KMS-11 (cell line): ENCODE data around the gene NUPR1.

Source experiments
- H2AFZ ChIP-seq: fragments of 200-600 bp; sonication (generic); 2 replicates; pipeline ENCODE4 v1.6.1; 2016; ENCODE audit warnings: antibody characterized with exemption, mixed run types, low read depth
- H3K27ac ChIP-seq: fragments of 200-600 bp; sonication (generic); 2 replicates; pipeline ENCODE4 v1.6.1; 2016; ENCODE audit warnings: mild to moderate bottlenecking, mixed run types
- H3K27me3 ChIP-seq: fragments of 200-600 bp; sonication (generic); 2 replicates; pipeline ENCODE4 v1.6.1; 2017; ENCODE audit warnings: mild to moderate bottlenecking, low read depth, mixed run types, moderate library complexity; ENCODE audit not compliant: insufficient read depth
- H3K36me3 ChIP-seq: fragments of 200-600 bp; sonication (generic); 2 replicates; pipeline ENCODE4 v1.6.1; 2017; ENCODE audit warnings: mild to moderate bottlenecking, mixed run types; ENCODE audit not compliant: insufficient read depth
- H3K4me1 ChIP-seq: fragments of 200-600 bp; sonication (generic); 2 replicates; pipeline ENCODE4 v1.6.1; 2016; ENCODE audit warnings: mild to moderate bottlenecking, low read depth, mixed run types; ENCODE audit not compliant: poor library complexity, severe bottlenecking
- H3K4me2 ChIP-seq: fragments of 200-600 bp; sonication (generic); 2 replicates; pipeline ENCODE4 v1.7.0; 2016; ENCODE audit warnings: mild to moderate bottlenecking, mixed run types
- H3K4me3 ChIP-seq: fragments of 200-600 bp; sonication (generic); IDR thresholded peaks from 2 replicates; pipeline ENCODE4 v1.6.1; 2017; ENCODE audit warnings: low read depth, low read length, mixed read lengths; ENCODE audit not compliant: insufficient read depth
- H3K79me2 ChIP-seq: fragments of 200-600 bp; sonication (generic); 2 replicates; pipeline ENCODE4 v1.6.1; 2016; ENCODE audit warnings: low read depth, mixed run types; ENCODE audit not compliant: insufficient read depth
- H3K9ac ChIP-seq: fragments of 200-600 bp; sonication (generic); 2 replicates; pipeline ENCODE4 v1.6.1; 2016; ENCODE audit warnings: mild to moderate bottlenecking, mixed run types
- H4K20me1 ChIP-seq: fragments of 200-600 bp; sonication (generic); 2 replicates; pipeline ENCODE4 v1.6.1; 2016; ENCODE audit warnings: mild to moderate bottlenecking, mixed run types; ENCODE audit not compliant: insufficient read depth
- TF ChIP-seq, protein P1 (sequence below): fragments of 200-600 bp; sonication (generic); conservative IDR thresholded peaks from 2 replicates; pipeline ENCODE4 v1.6.1; 2017; ENCODE audit warnings: low read depth, mild to moderate bottlenecking, antibody characterized with exemption, low read length, moderate library complexity, mixed read lengths

NUPR1 gene

DNA sequence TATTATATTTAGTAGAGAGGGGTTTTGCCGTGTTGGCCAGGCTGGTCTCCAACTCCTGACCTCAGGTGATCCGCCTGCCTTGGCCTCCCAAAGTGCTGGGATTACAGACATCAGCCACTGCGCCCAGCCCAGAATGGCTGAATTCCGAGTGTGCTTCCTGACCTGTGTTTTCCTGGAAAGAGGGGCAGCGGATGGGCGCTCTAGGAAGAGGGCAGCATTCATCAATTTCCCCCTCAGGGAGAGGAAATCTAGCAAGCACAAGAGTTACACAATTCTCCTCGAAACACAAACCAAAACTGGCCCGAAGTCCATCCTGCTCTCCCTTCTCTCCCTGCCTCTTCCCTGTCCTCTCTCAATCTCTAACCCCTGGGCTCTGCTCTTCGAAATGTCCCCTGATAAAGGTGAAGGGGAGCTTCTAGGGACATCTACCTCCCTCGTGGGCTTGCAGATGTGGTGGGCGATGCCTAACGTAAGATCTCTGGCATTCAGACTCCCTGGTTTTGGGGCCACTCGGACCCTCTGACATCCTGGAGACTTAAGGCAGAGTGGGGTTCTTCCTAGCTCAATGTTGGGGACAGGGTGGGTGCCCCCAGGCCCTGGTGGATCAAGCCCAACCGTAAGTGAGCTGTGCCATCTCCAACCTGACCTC lies 33.2 kb downstream of the NUPR1 start:
- TF ChIP-seq, protein P1, sequence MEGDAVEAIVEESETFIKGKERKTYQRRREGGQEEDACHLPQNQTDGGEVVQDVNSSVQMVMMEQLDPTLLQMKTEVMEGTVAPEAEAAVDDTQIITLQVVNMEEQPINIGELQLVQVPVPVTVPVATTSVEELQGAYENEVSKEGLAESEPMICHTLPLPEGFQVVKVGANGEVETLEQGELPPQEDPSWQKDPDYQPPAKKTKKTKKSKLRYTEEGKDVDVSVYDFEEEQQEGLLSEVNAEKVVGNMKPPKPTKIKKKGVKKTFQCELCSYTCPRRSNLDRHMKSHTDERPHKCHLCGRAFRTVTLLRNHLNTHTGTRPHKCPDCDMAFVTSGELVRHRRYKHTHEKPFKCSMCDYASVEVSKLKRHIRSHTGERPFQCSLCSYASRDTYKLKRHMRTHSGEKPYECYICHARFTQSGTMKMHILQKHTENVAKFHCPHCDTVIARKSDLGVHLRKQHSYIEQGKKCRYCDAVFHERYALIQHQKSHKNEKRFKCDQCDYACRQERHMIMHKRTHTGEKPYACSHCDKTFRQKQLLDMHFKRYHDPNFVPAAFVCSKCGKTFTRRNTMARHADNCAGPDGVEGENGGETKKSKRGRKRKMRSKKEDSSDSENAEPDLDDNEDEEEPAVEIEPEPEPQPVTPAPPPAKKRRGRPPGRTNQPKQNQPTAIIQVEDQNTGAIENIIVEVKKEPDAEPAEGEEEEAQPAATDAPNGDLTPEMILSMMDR, result no peak
- no peak overlapping the region for H2AFZ ChIP-seq
- no peak overlapping the region for H3K4me3 ChIP-seq
- no peak overlapping the region for H3K9ac ChIP-seq
- no peaks in the 10 kb centered on the region for H3K36me3 ChIP-seq
- no peak overlapping the region for H3K4me2 ChIP-seq
- H3K27ac ChIP-seq, result no peak overlapping the region
- peaks cover 19% of the 10 kb centered on the region for H3K4me1 ChIP-seq
- no peaks in the 10 kb centered on the region for H4K20me1 ChIP-seq
- no peaks in the 10 kb centered on the region for H3K79me2 ChIP-seq
- H3K27me3 ChIP-seq, result peaks cover 28% of the 10 kb centered on the region; the same call in 1 of the 2 replicates

DNA sequence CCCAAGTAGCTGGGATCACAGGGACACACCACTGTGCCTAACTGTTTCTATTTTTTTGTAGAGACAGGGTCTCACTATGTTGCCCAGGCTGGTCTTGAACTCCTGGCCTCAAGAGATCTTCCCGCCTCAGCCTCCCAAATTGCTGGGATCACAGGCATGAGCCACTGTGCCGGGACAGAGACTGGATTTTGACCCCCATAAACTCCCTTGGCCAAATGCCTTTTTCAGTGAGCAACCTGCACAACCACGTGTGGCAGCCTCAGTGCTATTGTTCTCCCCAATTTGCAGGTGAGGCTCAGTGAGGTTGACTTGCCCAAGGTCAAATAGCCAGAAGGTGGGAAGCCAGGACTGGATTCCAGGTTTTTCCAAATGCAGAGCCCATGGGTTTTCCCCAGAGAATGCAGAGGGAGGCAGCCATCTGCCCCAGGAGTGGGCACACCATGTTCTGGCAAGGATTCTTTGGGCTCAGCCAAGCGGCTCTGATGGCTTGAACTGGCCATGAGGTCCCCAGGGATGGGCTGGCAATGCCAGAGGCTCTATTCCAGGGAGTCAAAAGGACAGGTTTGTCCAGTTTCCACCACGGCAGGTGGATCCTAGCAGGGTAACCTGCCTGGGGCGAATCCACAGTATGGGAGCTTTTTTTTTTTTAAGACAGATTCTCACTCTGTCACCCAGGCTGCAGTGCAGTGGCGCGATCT lies 33.9 kb downstream of the NUPR1 start:
- Histone ChIP-seq H3K27ac (no peak overlapping the region), H3K4me1 (peaks cover 19% of the 10 kb centered on the region)

DNA sequence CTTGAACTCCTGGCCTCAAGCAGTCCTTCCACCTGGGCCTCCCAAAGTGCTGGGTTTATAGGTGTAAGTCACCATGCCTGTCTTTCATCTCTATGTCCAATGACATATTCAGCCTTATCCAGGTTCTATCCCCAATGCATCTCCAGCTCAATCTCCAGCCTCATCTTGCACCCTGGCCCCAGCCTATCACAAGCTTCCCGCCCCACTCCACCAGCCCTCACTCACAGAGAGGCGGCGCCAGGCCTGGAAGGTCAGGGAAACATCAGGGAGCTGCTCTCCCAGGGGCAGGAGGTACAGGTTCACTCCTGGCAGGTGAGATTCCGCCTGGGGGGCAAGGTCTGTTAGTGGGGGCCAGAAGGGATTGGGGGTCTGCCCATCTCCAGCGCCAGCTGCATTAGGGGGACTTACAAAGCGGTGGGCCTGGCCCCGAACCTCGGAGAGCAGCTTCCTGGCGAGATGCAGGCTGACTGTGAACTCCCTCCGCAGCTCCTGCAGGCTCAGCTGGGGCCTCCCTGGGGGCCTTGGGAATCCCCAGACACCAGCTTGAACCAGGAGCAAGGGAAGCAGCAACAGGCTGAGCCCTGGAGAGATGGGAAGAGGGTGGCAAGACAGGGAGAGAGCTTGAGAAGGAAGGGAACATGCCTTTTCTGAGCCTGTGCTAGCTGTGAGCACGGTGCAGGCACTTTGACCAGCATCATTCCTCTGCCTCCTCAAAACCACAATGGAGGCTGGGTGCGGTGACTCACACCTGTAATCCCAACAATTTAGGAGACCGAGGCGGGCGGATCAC lies 35.1 kb downstream of the NUPR1 start:
- Histone ChIP-seq H3K9ac (no peak overlapping the region), H3K4me1 (peaks cover 17% of the 10 kb centered on the region), H3K79me2 (no peaks in the 10 kb centered on the region), H4K20me1 (no peaks in the 10 kb centered on the region), H3K27me3 (peaks cover 28% of the 10 kb centered on the region; the same call in 1 of the 2 replicates), H2AFZ (no peak overlapping the region), H3K36me3 (no peaks in the 10 kb centered on the region), H3K27ac (no peak overlapping the region), H3K4me3 (no peak overlapping the region), H3K4me2 (no peak overlapping the region)
- TF ChIP-seq, protein P1, result no peak

More for the DNA sequence above, 33.9 kb downstream of the NUPR1 start:
- Histone ChIP-seq H3K9ac (no peak overlapping the region), H3K79me2 (no peaks in the 10 kb centered on the region), H4K20me1 (no peaks in the 10 kb centered on the region), H3K4me3 (no peak overlapping the region), H2AFZ (no peak overlapping the region), H3K4me2 (no peak overlapping the region), H3K36me3 (no peaks in the 10 kb centered on the region), H3K27me3 (peaks cover 28% of the 10 kb centered on the region; the same call in 1 of the 2 replicates)
- TF ChIP-seq, protein P1, result no peak

DNA sequence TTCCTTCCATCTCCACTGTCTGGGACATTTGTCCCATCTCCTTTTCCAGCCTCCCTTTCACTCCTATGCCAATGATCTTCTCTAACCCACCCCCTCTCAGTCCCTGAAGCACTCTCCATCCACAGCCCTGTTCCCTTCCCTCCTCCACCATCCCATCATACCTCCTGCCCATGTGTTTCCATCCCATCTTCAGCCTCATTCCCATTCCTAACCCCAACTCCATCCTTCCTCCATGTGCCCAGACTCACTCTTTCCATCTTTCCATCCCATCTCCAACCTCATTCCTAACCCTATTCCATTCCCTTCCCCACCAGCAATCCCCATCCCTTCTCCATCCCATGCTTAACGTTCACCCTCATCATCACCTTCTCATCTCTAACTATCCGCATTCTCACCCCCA lies 36.5 kb downstream of the NUPR1 start:
- Histone ChIP-seq H3K4me3 (no peak overlapping the region), H3K27ac (no peak overlapping the region), H3K79me2 (no peaks in the 10 kb centered on the region), H3K4me2 (no peak overlapping the region), H2AFZ (no peak overlapping the region), H3K27me3 (peaks cover 28% of the 10 kb centered on the region; the same call in 1 of the 2 replicates), H3K9ac (no peak overlapping the region), H3K4me1 (peaks cover 4% of the 10 kb centered on the region), H3K36me3 (no peaks in the 10 kb centered on the region), H4K20me1 (no peaks in the 10 kb centered on the region)
- TF ChIP-seq, protein P1, result no peak
